Gastrocnemius medialis (tissue), 4 donors: ENCODE results near the gene KRT13.

Source experiments
- POLR2A ChIP-seq, 2 donors: fragments of 450-650 bp; IDR thresholded peaks; one replicate each; pipeline ENCODE4 v1.6.1; 2017; ENCODE audit warnings: antibody characterized with exemption in 2 of 2, mild to moderate bottlenecking in 2 of 2, moderate library complexity in 2 of 2
- TF ChIP-seq, protein P1 (sequence below), 5 experiments: fragments of 450-650 bp in 3 of 5; fragments of 200-600 bp in 2 of 5; sonication (generic) in 2 of 5; IDR thresholded peaks in 4 of 5; conservative IDR thresholded peaks in 1 of 5; 1 replicate in 4 of 5; 2 replicates in 1 of 5; pipeline ENCODE4 v1.5.1; 2016 to 2019; ENCODE audit warnings: antibody characterized with exemption in 5 of 5, mild to moderate bottlenecking in 3 of 5, moderate library complexity in 3 of 5

DNA sequence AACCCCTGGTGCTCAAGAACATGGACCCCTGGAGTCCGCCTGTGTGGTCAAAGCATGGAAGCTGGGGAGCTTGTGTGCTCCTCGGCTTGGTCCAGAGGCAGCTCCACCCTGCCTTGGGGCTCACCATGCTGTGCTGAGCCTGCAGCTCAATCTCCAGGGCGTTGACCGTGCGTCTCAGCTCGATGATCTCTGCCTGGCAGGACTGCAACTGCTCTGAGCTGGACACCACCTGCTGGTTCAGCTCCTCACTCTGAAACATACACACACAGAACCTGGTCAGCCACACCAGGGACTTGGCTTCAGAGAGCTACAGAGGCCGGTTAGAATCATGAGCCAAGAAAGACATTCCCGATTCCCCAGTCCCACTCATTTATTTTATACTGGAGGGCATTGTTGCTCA is 27.2 kb downstream of the KRT13 start:
- TF ChIP-seq, protein P1, sequence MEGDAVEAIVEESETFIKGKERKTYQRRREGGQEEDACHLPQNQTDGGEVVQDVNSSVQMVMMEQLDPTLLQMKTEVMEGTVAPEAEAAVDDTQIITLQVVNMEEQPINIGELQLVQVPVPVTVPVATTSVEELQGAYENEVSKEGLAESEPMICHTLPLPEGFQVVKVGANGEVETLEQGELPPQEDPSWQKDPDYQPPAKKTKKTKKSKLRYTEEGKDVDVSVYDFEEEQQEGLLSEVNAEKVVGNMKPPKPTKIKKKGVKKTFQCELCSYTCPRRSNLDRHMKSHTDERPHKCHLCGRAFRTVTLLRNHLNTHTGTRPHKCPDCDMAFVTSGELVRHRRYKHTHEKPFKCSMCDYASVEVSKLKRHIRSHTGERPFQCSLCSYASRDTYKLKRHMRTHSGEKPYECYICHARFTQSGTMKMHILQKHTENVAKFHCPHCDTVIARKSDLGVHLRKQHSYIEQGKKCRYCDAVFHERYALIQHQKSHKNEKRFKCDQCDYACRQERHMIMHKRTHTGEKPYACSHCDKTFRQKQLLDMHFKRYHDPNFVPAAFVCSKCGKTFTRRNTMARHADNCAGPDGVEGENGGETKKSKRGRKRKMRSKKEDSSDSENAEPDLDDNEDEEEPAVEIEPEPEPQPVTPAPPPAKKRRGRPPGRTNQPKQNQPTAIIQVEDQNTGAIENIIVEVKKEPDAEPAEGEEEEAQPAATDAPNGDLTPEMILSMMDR (IDR thresholded peaks at IDR 0.05 in 4 of 5, conservative IDR thresholded peaks at IDR 0.05 in 1 of 5), result no peak
- TF ChIP-seq POLR2A (IDR thresholded peaks at IDR 0.05), result no peak
